Hepatocyte (in vitro differentiated cells): ENCODE measurements around the gene PAX4. TPM values are rescaled to one million over a fixed set of nuclear protein-coding genes. Genes with fewer than 3 reads are reported as not detected.

Experiments used
- DNase-seq: peaks from one replicate; pipeline ENCODE4 v3.0.0-alpha.2; 2016; ENCODE audit warnings: low spot score
- H2AFZ ChIP-seq: fragments of 200-600 bp; sonication (generic); 2 replicates; pipeline ENCODE4 v1.6.0; 2016; ENCODE audit warnings: antibody characterized with exemption, mild to moderate bottlenecking
- H3K27ac ChIP-seq: fragments of 200-600 bp; sonication (generic); 2 replicates; pipeline ENCODE4 v1.5.1; 2016; ENCODE audit warnings: mild to moderate bottlenecking
- H3K27me3 ChIP-seq: fragments of 200-600 bp; sonication (generic); 2 replicates; pipeline ENCODE4 v1.6.1; 2016
- H3K36me3 ChIP-seq: fragments of 200-600 bp; sonication (generic); replicated peaks from 2 replicates; pipeline ENCODE4 v1.5.1; 2016; ENCODE audit warnings: low read depth; ENCODE audit not compliant: insufficient read depth
- H3K4me1 ChIP-seq: fragments of 200-600 bp; sonication (generic); 2 replicates; pipeline ENCODE4 v1.5.1; 2016; ENCODE audit warnings: mild to moderate bottlenecking, moderate library complexity; ENCODE audit not compliant: insufficient read depth
- H3K4me2 ChIP-seq: fragments of 200-600 bp; sonication (generic); 2 replicates; pipeline ENCODE4 v1.6.0; 2016
- H3K4me3 ChIP-seq: fragments of 200-600 bp; sonication (generic); 2 replicates; pipeline ENCODE4 v1.5.1; 2016; ENCODE audit warnings: mild to moderate bottlenecking
- H3K79me2 ChIP-seq: fragments of 200-600 bp; sonication (generic); 2 replicates; pipeline ENCODE4 v1.6.0; 2017; ENCODE audit warnings: mild to moderate bottlenecking
- H3K9me2 ChIP-seq: fragments of 200-600 bp; sonication (generic); replicated peaks from 2 replicates; pipeline ENCODE4 v1.6.0; 2017; ENCODE audit warnings: mild to moderate bottlenecking; ENCODE audit not compliant: insufficient read depth
- H3K9me3 ChIP-seq: fragments of 200-600 bp; sonication (generic); 2 replicates; pipeline ENCODE4 v1.5.1; 2016; ENCODE audit warnings: low read depth, mild to moderate bottlenecking
- H4K20me1 ChIP-seq: fragments of 200-600 bp; sonication (generic); 2 replicates; pipeline ENCODE4 v1.6.0; 2016; ENCODE audit warnings: mild to moderate bottlenecking; ENCODE audit not compliant: insufficient read depth, poor library complexity, severe bottlenecking
- CTCF ChIP-seq: fragments of 200-600 bp; sonication (generic); IDR thresholded peaks from 2 replicates; pipeline ENCODE4 v1.5.1; 2016; ENCODE audit warnings: antibody characterized with exemption, mild to moderate bottlenecking; ENCODE audit not compliant: poor library complexity
- EZH2 ChIP-seq: fragments of 200-600 bp; sonication (generic); IDR thresholded peaks from 2 replicates; pipeline ENCODE4 v1.6.1; 2016; ENCODE audit warnings: antibody characterized with exemption, mild to moderate bottlenecking, borderline replicate concordance
- EZH2phosphoT487 ChIP-seq: fragments of 200-600 bp; sonication (generic); IDR thresholded peaks from one replicate; pipeline ENCODE4 v1.6.1; 2018; ENCODE audit warnings: antibody characterized with exemption, mild to moderate bottlenecking, low read depth, moderate library complexity; ENCODE audit not compliant: unreplicated experiment, severe bottlenecking
- WGBS: methylation state at CpG from one replicate; pipeline ENCODE4 v1.1.6; 2016; ENCODE audit warnings: low lambda C conversion rate; ENCODE audit errors: missing lambda C conversion rate; 5-methylcytosine and 5-hydroxymethylcytosine counted together
- polyA plus RNA-seq: library from polyadenylated mRNA; unstranded; fragments of >200 nt; fragmentation: Nextera tagmentation; extraction: Ambion mirVana; gene quantifications from 2 replicates; pipeline ENCODE4 v1.2.1, GENCODE V29; 2016
- total RNA-seq: library from RNA; depleted of rRNA; stranded (reverse); fragments of >200 nt; gene quantifications from 2 replicates; pipeline ENCODE4 v1.2.3, GENCODE V29; 2014

Gene PAX4
- total and polyA plus RNA-seq, 2 experiments from 2014 or later, result 0.30 to 0.65 TPM

DNA sequence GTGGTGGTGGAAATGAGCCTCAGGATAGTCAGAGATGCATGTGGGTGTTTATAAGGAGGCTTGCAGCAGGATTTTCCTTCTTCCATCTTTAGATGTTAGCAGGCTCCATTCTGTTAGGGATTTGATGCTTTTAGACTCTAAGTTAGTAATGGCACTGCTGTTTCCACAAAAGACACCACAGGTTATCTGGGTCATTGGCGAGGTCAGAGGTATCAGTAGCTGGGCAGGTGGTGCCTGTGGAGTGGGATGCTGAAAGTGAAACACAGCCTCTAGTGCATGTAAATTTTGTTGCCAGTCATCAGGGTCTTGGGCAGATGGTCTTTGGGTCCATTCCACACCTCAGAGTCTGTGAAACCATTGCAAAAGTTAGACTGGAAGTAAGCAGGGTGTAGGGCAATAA is 833 bp upstream of the PAX4 start:
- Histone ChIP-seq H3K27me3 (peaks cover 76% of the 10 kb centered on the region), H4K20me1 (no peaks in the 10 kb centered on the region), H3K79me2 (no peaks in the 10 kb centered on the region), H3K4me3 (no peak overlapping the region), H2AFZ (no peak overlapping the region), H3K4me1 (no peaks in the 10 kb centered on the region), H3K27ac (no peak overlapping the region), H3K9me2 (no peaks in the 10 kb centered on the region), H3K4me2 (no peak overlapping the region), H3K36me3 (no peaks in the 10 kb centered on the region), H3K9me3 (no peaks in the 10 kb centered on the region)
- no peak for DNase-seq
- TF ChIP-seq EZH2, result no peak
- WGBS, result 63% methylated on average over 1 of the region's 1 CpG

GRCh38 chr7:127616724-127617123 is 1.2 kb downstream of the PAX4 start:
- no peaks in the 10 kb centered on the region for H3K36me3 ChIP-seq
- TF ChIP-seq CTCF (no peak), EZH2phosphoT487 (no peak), EZH2 (no peak)
- no peaks in the 10 kb centered on the region for H4K20me1 ChIP-seq
- H2AFZ ChIP-seq, result no peak overlapping the region
- no peak overlapping the region for H3K4me3 ChIP-seq
- H3K4me1 ChIP-seq, result no peaks in the 10 kb centered on the region
- no peak for DNase-seq
- H3K9me3 ChIP-seq, result no peaks in the 10 kb centered on the region
- H3K79me2 ChIP-seq, result no peaks in the 10 kb centered on the region
- H3K9me2 ChIP-seq, result no peaks in the 10 kb centered on the region
- no peak overlapping the region for H3K27ac ChIP-seq
- H3K4me2 ChIP-seq, result no peak overlapping the region
- peaks cover 66% of the 10 kb centered on the region for H3K27me3 ChIP-seq
- 86% methylated on average over 5 of the region's 5 CpGs for WGBS

DNA sequence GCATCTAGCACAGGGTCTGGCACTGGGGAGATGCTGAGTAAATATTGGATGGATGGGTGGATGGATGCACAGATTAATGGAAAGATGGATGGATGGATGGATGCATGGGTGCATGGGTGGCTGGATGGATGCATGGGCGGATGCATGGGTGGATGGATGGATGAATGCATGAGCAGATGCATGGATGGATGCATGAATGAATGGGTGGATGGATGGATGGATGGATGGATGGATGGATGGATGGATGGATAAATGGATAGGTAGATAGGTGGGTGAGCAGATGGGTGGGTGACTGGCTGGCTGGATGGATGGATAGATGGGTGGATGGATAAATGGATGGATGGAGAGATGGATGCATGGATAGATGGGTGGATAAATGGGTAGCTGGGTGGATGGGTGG is 5.7 kb downstream of the PAX4 start:
- Histone ChIP-seq H3K27me3 (peaks cover 22% of the 10 kb centered on the region), H3K9me3 (no peaks in the 10 kb centered on the region), H3K9me2 (no peaks in the 10 kb centered on the region), H3K27ac (no peak overlapping the region), H2AFZ (no peak overlapping the region), H4K20me1 (no peaks in the 10 kb centered on the region), H3K4me1 (no peaks in the 10 kb centered on the region), H3K79me2 (no peaks in the 10 kb centered on the region), H3K36me3 (no peaks in the 10 kb centered on the region), H3K4me3 (no peak overlapping the region), H3K4me2 (no peak overlapping the region)
- 89% methylated on average over 1 of the region's 1 CpG for WGBS
- DNase-seq, result no peak
- no peak for TF ChIP-seq CTCF
- TF ChIP-seq EZH2phosphoT487, result no peak
- TF ChIP-seq EZH2, result no peak

- H3K9me2 ChIP-seq, result no peaks in the 10 kb centered on the region
- DNase-seq, result no peak
- TF ChIP-seq EZH2phosphoT487 (no peak), CTCF (no peak), EZH2 (no peak)
- no peaks in the 10 kb centered on the region for H3K9me3 ChIP-seq
- H3K27me3 ChIP-seq, result no peaks in the 10 kb centered on the region
- no peaks in the 10 kb centered on the region for H4K20me1 ChIP-seq
- H3K4me1 ChIP-seq, result no peaks in the 10 kb centered on the region
- 82% methylated on average over 6 of the region's 6 CpGs for WGBS
- H3K36me3 ChIP-seq, result no peaks in the 10 kb centered on the region
- H2AFZ ChIP-seq, result no peak overlapping the region
- no peak overlapping the region for H3K4me2 ChIP-seq
- no peak overlapping the region for H3K4me3 ChIP-seq
- H3K27ac ChIP-seq, result no peak overlapping the region
- H3K79me2 ChIP-seq, result no peaks in the 10 kb centered on the region
Observed at GRCh38 chr7:127609297-127609696, 8.6 kb downstream of the PAX4 start.
